ENCODE measurements around the gene RFNG.

Gene RFNG

DNA sequence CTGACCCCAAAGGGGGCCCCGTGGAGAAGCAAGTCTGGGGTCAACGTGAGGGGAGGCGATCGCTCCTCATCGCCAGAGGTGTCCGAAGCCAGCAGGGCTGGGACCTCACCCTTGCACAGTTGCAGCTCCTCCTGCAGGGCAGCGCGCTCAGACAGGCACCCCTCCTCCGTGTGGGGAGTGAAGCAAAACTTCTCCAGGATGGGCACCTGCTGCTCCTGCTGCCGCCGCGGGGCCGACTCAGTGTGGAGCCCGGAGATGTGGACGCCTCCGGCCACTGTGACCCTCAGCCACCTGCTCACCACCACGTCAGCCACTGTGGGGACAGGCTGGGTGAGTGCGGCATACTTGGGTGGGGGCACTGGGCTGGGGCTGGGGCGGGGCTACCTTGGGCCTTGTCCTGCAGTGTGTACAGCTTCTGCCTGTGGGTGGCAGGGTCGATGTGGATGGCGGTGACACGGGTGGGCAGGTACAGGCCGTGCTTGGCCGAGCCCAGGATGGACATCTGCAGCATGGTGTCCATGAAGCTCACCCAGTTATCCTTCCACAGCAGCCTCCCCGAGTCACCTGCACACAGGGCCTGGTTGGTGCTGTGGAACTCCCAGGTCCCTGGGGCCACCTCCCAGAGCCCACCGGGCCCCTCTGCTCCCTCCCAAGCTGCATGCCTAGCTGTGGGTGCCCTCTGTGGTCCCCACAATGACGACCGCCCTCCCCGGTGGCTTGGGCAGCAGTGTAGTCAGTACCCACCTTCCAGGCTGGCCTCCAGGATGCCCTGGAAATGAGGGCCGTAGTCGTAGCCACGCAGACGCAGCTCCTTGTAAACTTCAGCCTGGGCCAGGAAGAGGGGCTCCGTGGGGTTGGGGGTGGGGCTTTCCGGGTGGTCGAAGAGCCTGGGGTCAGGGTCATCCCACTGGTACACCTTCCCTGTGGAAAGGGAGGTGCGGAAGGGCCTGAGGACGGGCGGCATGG lies 35.6 kb upstream of the RFNG start:
- TF ChIP-seq, protein P1, sequence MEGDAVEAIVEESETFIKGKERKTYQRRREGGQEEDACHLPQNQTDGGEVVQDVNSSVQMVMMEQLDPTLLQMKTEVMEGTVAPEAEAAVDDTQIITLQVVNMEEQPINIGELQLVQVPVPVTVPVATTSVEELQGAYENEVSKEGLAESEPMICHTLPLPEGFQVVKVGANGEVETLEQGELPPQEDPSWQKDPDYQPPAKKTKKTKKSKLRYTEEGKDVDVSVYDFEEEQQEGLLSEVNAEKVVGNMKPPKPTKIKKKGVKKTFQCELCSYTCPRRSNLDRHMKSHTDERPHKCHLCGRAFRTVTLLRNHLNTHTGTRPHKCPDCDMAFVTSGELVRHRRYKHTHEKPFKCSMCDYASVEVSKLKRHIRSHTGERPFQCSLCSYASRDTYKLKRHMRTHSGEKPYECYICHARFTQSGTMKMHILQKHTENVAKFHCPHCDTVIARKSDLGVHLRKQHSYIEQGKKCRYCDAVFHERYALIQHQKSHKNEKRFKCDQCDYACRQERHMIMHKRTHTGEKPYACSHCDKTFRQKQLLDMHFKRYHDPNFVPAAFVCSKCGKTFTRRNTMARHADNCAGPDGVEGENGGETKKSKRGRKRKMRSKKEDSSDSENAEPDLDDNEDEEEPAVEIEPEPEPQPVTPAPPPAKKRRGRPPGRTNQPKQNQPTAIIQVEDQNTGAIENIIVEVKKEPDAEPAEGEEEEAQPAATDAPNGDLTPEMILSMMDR (IDR thresholded peaks at IDR 0.05): no peak

DNA sequence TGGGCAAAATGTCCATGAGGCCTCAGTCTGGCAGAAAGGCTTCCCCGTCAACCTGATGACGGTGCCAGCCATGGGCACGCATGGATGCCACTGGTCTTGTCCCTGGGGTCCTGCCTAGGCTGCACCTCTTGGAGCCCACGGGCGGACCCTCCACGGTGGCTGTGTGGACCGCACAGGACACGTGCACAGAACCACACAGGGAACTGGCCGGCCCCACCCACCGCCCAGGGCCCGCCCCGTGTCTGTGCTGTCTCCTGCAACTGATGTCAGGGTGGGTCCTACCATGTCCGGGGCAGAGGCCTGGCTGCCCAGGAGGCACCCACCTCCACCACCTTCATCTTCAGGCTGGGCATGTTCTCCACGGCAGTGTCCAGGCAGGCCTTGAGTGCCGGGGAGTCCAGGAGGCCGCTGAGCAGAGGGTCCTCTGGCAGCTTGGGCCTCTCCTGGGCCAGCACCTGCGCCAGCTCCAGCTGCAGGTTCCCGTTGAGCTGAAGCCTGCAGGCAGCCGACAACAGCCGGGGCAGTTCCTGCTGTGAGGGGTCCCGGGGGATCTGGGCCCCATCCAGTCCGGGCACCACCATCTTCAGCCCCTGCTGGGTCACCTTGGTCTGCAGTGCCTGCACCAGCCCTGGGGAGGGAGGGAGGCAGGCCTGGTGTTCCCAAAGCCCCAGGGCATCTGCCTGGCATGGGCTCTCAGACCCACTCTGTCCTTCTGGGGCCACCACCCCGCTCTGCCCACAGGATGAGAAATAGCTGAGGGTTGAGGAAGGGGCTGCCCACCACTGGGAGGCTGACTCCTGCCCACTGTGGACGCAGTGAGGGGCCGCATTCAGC lies 34.5 kb upstream of the RFNG start:
- TF ChIP-seq, protein P1 (IDR thresholded peaks at IDR 0.05): no peak

DNA sequence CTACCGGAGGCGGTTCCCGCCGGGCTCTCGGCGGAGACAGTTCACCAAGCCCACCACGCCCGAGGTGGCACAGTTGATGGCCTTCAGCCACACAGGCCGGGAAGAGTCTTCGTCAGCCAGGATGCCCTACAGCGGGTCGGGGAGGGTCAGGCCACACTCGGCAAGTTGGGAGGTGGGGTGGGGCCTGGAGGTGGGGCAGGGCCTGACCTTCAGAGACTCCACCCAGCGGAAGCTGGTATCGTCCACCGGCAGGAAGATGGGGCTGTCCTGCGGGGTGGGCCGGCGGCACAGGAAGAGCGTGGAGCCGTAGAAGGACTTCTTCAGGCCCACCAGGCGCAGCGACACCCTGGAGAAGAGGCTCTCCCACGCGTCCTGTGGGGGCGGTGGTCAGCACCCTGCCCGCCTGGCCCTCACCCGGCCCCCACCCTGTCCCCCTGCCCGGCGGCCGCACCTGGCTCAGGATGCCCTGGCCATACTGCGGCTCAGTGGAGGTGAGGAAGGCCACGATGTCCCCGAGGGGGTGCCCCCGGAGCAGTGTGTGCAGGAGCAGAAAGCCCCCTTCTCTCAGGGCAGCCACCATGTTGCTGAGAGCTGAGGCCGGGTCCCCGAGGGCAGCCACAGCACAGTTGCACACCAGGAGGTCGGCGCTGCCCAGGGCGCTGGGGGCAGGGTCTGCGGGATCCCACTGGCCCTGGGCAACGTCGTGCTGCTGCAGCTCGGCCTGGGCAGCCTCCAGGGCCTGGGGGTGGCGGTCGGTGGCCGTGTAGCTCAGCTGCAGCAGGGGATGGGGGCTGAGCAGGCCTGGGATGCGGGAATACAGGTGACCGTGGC lies 33.6 kb upstream of the RFNG start:
- TF ChIP-seq, protein P1 (IDR thresholded peaks at IDR 0.05): no peak

DNA sequence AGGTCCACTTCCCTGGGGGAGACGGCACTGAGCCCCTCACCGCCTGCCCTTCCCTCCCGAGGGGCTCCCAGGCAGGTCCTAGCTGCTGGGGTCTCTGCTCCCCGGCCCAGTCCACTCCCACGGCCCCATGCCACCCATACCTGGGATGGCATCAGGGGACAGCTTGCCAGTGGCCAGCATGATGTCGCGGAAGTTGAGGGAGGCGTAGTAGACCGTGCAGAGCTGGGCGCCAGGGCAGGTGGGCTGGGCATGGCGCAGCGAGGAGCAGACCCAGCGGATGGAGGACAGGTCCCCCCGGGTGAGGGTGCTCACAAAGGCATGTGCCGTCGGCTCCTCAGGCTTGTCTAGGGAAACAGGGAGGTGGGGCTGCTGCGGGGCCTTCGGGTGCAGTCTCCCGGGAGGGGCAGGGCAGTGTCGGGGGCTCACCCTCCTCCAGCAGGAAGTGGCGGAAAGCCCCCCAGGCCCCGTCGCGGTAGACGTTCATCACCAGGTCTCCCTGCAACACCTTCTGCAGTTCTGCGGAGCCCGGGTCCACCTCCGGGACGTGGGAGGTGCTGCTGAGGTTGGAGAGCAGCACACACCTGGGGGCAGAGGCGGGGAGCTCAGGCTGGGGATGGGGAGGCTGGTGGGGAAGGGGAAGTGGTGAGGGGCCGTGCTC lies 32.9 kb upstream of the RFNG start:
- TF ChIP-seq, protein P1 (IDR thresholded peaks at IDR 0.05): no peak

DNA sequence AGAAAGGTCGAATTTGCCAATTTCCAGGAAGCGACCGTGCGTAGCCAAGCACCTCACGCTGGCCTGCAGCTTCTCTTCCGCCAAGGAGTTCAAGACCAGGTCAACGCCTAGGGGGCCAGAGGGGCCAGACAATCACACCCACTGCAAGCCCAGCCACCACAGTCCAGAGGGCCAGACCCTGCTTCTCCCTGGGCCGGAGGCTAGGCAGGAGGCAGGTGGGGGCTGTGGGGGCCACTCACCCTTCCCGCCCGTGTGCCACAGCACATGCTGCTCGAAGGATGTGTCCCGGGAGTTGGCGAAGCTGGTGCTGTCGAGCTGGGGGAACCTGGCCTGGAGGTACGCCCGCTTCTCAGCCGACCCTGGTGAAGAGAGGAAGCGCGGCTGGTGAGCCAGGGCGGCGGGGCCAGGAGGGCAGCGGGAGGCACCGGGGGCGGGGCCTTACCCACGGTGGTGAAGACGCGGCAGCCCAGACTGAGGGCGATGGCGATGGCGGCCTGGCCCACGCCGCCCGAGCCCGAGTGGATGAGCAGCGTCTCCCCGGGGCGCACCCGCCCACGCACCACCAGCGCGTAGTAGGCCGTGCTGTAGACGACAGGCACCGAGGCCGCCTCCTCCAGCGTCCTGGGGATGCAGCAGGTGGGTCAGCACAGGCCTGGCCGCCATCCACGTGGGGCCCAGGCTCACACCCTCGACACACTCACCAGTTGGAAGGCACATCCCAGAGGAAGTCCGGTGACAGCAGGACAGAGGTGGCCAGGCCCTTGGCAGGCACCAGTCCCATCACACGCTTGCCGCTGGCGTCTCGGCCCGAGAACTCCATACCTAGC lies 32.1 kb upstream of the RFNG start:
- TF ChIP-seq, protein P1 (IDR thresholded peaks at IDR 0.05): no peak

DNA sequence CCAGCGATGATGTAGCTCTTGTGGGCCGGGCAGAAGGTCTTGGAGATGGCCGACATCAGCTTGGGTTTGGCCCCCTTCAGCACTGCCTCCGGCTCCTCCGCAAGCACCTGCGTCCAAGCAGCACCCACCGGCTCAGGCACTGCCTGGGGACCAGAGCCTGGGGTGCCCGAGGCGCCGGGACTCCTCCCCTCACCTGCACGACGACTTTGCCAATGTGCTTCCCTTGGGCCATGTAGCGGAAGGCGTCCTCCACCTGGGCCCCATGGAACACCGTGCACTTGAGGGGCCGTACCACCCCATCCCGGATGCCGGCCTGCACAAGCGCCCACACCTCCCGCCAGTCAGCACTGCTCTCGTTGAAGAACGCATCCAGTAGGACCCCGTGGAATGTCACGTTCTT lies 31.4 kb upstream of the RFNG start:
- TF ChIP-seq, protein P1 (IDR thresholded peaks at IDR 0.05): no peak

Measured in LNCAP (cell line).